A549 (cell line): ENCODE results near the gene SLC26A8. TPM values are rescaled to one million over a fixed set of nuclear protein-coding genes. Genes with fewer than 3 reads are reported as not detected.

Experiments used
- ATAC-seq, 2 experiments: fragments of 200-7000 bp in 1 of 2; fragments of >200 bp in 1 of 2; cut with Nextera tagmentation in 1 of 2; cut with Tn5 transposase in 1 of 2; 3 replicates each; pipeline versions ENCODE4 v1.8.0 to v1.9.1; 2018 to 2020; ENCODE audit warnings: mild to moderate bottlenecking in 1 of 2, moderate library complexity in 1 of 2
- CTCF ChIA-PET: fragments of 300-600 bp; sonication (Branson Sonifier 250); formaldehyde crosslinking; extraction: SDS; loops from one replicate; lab custom pipeline; 2021; ENCODE audit warnings: antibody characterized with exemption, inconsistent platforms; lab: Yijun Ruan, JAX
- POLR2A ChIA-PET: fragments of 350-600 bp; formaldehyde crosslinking; extraction: SDS; loops from one replicate; lab custom pipeline; 2021; ENCODE audit warnings: antibody characterized with exemption, inconsistent platforms; lab: Yijun Ruan, JAX
- DNase-seq, 2 experiments: peaks; one replicate each; pipeline versions ENCODE4 v3.0.0 to v3.0.0-alpha.2; 2011 to 2016; ENCODE audit warnings: low read depth in 1 of 2, low spot score in 1 of 2
- FAIRE-seq: peaks from 2 replicates; lab custom pipeline; 2011; peaks lifted over from hg19 to GRCh38; lab: Jason Lieb, UNC
- H3K27ac ChIP-seq, 2 experiments: fragments of >200 bp; sonication (Bioruptor Twin); formaldehyde crosslinking; 3 replicates each; pipeline ENCODE4 v1.5.1; 2016 to 2017
- H3K4me1 ChIP-seq: fragments of >200 bp; sonication (Bioruptor Twin); formaldehyde crosslinking; 3 replicates; pipeline ENCODE4 v1.6.1; 2016
- H3K4me2 ChIP-seq: fragments of >200 bp; sonication (Bioruptor Twin); formaldehyde crosslinking; 3 replicates; pipeline ENCODE4 v1.6.1; 2016
- H3K4me3 ChIP-seq: fragments of >200 bp; sonication (Bioruptor Twin); formaldehyde crosslinking; 3 replicates; pipeline ENCODE4 v1.5.1; 2016
- H3K9me3 ChIP-seq: fragments of >200 bp; sonication (Bioruptor Twin); formaldehyde crosslinking; 3 replicates; pipeline ENCODE4 v1.6.1; 2016
- BHLHE40 ChIP-seq: IDR thresholded peaks from 2 replicates; pipeline ENCODE4 v1.6.1; 2012; ENCODE audit warnings: low read depth, low read length, inconsistent platforms
- CBX8 ChIP-seq: fragments of 200-600 bp; sonication (generic); IDR thresholded peaks from 2 replicates; pipeline ENCODE4 v1.6.1; 2016
- CHD2 ChIP-seq: fragments of 150-350 bp; IDR thresholded peaks from 2 replicates; pipeline ENCODE4 v1.6.1; 2014; ENCODE audit warnings: low read length; ENCODE audit not compliant: partially characterized antibody
- CHD4 ChIP-seq: fragments of 200-600 bp; sonication (generic); IDR thresholded peaks from 2 replicates; pipeline ENCODE4 v1.6.1; 2016; ENCODE audit warnings: antibody characterized with exemption, mild to moderate bottlenecking, borderline replicate concordance
- HDAC2 ChIP-seq: fragments of 200-600 bp; sonication (generic); IDR thresholded peaks from 2 replicates; pipeline ENCODE4 v1.6.1; 2016
- HOXA7 ChIP-seq: fragments of 250-450 bp; sonication (Bioruptor Pico); IDR thresholded peaks from 2 replicates; pipeline ENCODE4 v1.5.0; 2020; ENCODE audit warnings: mild to moderate bottlenecking, moderate library complexity
- HOXB5 ChIP-seq: fragments of 250-450 bp; sonication (Bioruptor Pico); IDR thresholded peaks from 2 replicates; pipeline ENCODE4 v1.5.0; 2020; ENCODE audit warnings: mild to moderate bottlenecking, moderate library complexity
- KDM1A ChIP-seq: fragments of 200-600 bp; sonication (generic); IDR thresholded peaks from 2 replicates; pipeline ENCODE4 v1.6.1; 2016; ENCODE audit warnings: low read depth, mild to moderate bottlenecking
- KDM5A ChIP-seq: fragments of 200-600 bp; sonication (generic); IDR thresholded peaks from 2 replicates; pipeline ENCODE4 v1.6.1; 2016; ENCODE audit warnings: antibody characterized with exemption, mild to moderate bottlenecking
- MAFK ChIP-seq: fragments of 450-650 bp; IDR thresholded peaks from 2 replicates; pipeline ENCODE4 v1.6.1; 2014; ENCODE audit not compliant: partially characterized antibody
- MAZ ChIP-seq: fragments of 150-350 bp; IDR thresholded peaks from 2 replicates; pipeline ENCODE4 v1.6.1; 2014; ENCODE audit warnings: antibody characterized with exemption, low read depth, low read length, borderline replicate concordance
- MYC ChIP-seq: IDR thresholded peaks from 2 replicates; pipeline ENCODE4 v1.6.1; 2012; ENCODE audit warnings: mild to moderate bottlenecking, inconsistent platforms, low read length, improper control_type of control experiment, borderline replicate concordance
- NPAS2 ChIP-seq: fragments of 250-450 bp; sonication (Bioruptor Pico); IDR thresholded peaks from 2 replicates; pipeline ENCODE4 v1.8.0; 2022; ENCODE audit warnings: mild to moderate bottlenecking, moderate library complexity, borderline replicate concordance
- NR3C1 ChIP-seq: fragments of >200 bp; sonication (Bioruptor Twin); formaldehyde crosslinking; IDR thresholded peaks from 3 replicates; pipeline ENCODE4 v1.6.1; 2017
- PHF8 ChIP-seq: fragments of 200-600 bp; sonication (generic); IDR thresholded peaks from 2 replicates; pipeline ENCODE4 v1.6.1; 2016; ENCODE audit warnings: low read depth, mild to moderate bottlenecking, antibody characterized with exemption, moderate library complexity, borderline replicate concordance
- RARB ChIP-seq: fragments of 250-450 bp; sonication (Bioruptor Pico); IDR thresholded peaks from 2 replicates; pipeline ENCODE4 v1.8.0; 2021; ENCODE audit warnings: mild to moderate bottlenecking, moderate library complexity
- RCOR1 ChIP-seq: fragments of 150-350 bp; IDR thresholded peaks from 2 replicates; pipeline ENCODE4 v1.6.1; 2014; ENCODE audit warnings: antibody characterized with exemption, low read length, low read depth
- RFX5 ChIP-seq: fragments of 450-650 bp; IDR thresholded peaks from 2 replicates; pipeline ENCODE4 v1.7.1; 2014; ENCODE audit warnings: antibody characterized with exemption, mild to moderate bottlenecking, moderate library complexity
- RNF2 ChIP-seq: fragments of 200-600 bp; sonication (generic); IDR thresholded peaks from 2 replicates; pipeline ENCODE4 v1.6.1; 2016; ENCODE audit warnings: low read depth, mild to moderate bottlenecking, antibody characterized with exemption, moderate library complexity, borderline replicate concordance
- ZNF302 ChIP-seq: fragments of 250-450 bp; sonication (Bioruptor Pico); IDR thresholded peaks from 2 replicates; pipeline ENCODE4 v1.9.0; 2021; ENCODE audit warnings: inconsistent platforms, mild to moderate bottlenecking, moderate library complexity
- ZSCAN20 ChIP-seq: fragments of 250-450 bp; sonication (Bioruptor Pico); IDR thresholded peaks from 2 replicates; pipeline ENCODE4 v1.8.0; 2022; ENCODE audit warnings: mild to moderate bottlenecking, moderate library complexity
- WGBS: methylation state at CpG from one replicate; pipeline ENCODE4 v1.1.6; 2017; ENCODE audit errors: missing lambda C conversion rate; 5-methylcytosine and 5-hydroxymethylcytosine counted together
- polyA plus RNA-seq, 4 experiments: library from polyadenylated mRNA; depleted of rRNA in 3 of 4; stranded (reverse); fragments of >200 nt; fragmentation: RNase III in 1 of 4; extraction: RNeasy Plus Mini Kit Qiagen cat#74134 plus additional on column Dnase treatment in 1 of 4; gene quantifications; 2 replicates in 3 of 4; 3 replicates in 1 of 4; pipeline ENCODE4 v1.2.3, GENCODE V29; 2011 to 2017
- TF ChIP-seq, protein P1 (sequence below): fragments of 200-600 bp; sonication (generic); IDR thresholded peaks from 2 replicates; pipeline ENCODE4 v1.6.1; 2016; ENCODE audit warnings: antibody characterized with exemption, mild to moderate bottlenecking, moderate library complexity
- TF ChIP-seq, protein P2 (sequence below): fragments of >200 bp; sonication (Bioruptor Twin); formaldehyde crosslinking; IDR thresholded peaks from 3 replicates; pipeline ENCODE4 v1.5.1; 2016
- TF ChIP-seq, protein P3 (sequence below): fragments of >200 bp; sonication (Bioruptor Twin); formaldehyde crosslinking; IDR thresholded peaks from 2 replicates; pipeline ENCODE4 v1.6.1; 2016
- TF ChIP-seq, protein P4 (sequence below): IDR thresholded peaks from 2 replicates; pipeline ENCODE4 v1.6.1; 2012; ENCODE audit warnings: low read depth, borderline replicate concordance
- TF ChIP-seq, protein P5 (sequence below): fragments of 150-350 bp; IDR thresholded peaks from 2 replicates; pipeline ENCODE4 v1.6.1; 2014; ENCODE audit warnings: low read depth, mild to moderate bottlenecking, low read length
- TF ChIP-seq, protein P6 (sequence below): fragments of 250-450 bp; sonication (Bioruptor Pico); IDR thresholded peaks from 2 replicates; pipeline ENCODE4 v1.5.0; 2020; ENCODE audit warnings: low read depth, mild to moderate bottlenecking, moderate library complexity

SLC26A8 gene
- polyA plus RNA-seq, 2 of the 4 experiments (the other 2 are of a cell fraction), result not detected

DNA sequence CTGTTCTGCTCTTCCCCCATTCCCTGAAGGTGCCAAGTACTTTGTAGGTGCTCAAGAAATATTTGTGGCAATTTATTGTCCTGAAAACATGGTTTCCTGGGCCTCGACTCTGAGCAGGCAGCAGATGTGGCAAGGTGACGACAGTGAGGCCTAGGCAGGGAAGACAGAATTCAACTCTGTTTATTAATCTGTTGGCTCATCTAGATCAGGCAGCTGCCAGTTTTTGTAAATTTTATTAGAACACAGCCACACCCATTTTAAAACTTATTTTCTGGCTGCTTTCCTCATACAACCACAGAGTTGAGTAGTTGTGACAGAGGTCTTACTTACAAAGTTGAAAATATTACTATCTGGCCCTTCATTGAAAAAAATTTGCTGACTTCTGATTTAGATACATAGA lies 27.7 kb upstream of the SLC26A8 start (continued):
- TF ChIP-seq, protein P1, sequence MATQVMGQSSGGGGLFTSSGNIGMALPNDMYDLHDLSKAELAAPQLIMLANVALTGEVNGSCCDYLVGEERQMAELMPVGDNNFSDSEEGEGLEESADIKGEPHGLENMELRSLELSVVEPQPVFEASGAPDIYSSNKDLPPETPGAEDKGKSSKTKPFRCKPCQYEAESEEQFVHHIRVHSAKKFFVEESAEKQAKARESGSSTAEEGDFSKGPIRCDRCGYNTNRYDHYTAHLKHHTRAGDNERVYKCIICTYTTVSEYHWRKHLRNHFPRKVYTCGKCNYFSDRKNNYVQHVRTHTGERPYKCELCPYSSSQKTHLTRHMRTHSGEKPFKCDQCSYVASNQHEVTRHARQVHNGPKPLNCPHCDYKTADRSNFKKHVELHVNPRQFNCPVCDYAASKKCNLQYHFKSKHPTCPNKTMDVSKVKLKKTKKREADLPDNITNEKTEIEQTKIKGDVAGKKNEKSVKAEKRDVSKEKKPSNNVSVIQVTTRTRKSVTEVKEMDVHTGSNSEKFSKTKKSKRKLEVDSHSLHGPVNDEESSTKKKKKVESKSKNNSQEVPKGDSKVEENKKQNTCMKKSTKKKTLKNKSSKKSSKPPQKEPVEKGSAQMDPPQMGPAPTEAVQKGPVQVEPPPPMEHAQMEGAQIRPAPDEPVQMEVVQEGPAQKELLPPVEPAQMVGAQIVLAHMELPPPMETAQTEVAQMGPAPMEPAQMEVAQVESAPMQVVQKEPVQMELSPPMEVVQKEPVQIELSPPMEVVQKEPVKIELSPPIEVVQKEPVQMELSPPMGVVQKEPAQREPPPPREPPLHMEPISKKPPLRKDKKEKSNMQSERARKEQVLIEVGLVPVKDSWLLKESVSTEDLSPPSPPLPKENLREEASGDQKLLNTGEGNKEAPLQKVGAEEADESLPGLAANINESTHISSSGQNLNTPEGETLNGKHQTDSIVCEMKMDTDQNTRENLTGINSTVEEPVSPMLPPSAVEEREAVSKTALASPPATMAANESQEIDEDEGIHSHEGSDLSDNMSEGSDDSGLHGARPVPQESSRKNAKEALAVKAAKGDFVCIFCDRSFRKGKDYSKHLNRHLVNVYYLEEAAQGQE, result no peak
- no peak for TF ChIP-seq NR3C1
- no peak for TF ChIP-seq RNF2
- TF ChIP-seq NPAS2 (CRISPR knock-in tag), result no peak
- TF ChIP-seq, all 56 proteins: peak for 0

DNA sequence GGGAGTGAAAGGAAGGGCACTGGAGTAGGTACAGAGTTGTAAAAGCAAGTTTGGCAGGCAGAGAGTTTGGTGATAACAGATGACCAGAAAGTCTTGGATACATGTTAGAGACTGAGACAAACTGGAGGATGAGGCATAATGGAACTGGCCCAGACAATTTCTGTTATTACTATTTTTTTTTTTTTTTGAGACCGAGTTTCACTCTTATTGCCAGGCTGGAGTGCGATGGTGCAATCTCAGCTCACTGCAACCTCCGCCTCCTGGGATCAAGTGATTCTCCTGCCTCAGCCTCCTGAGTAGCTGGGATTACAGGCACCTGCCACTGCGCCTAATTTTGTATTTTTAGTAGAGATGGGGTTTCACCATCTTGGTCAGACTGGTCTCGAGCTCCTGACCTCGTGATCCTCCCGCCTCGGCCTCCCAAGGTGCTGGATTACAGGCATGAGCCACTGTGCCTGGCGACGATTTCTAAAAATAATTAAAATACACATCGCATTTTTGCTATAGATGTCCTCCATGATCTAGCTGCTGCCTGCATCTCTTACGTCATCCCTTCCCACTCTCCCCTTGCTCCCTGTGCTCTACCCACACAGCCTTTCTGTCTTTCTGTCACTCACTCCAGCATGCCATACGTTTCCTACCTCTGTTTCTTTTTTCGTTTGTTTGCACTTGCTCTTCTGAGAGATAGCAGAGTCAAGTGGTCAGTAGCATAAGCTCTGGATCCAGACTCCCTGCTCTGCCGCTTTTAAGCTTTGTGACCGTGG lies 26.7 kb upstream of the SLC26A8 start:
- H3K4me2 ChIP-seq, result no peak overlapping the region
- TF ChIP-seq RFX5 (no peak), NPAS2 (CRISPR knock-in tag) (no peak), KDM5A (no peak), CHD4 (no peak), RARB (CRISPR knock-in tag) (no peak), ZSCAN20 (CRISPR knock-in tag) (no peak), CBX8 (no peak), MAZ (no peak), HDAC2 (no peak), ZNF302 (CRISPR knock-in tag) (no peak), CHD2 (no peak), KDM1A (no peak), RCOR1 (no peak), MYC (no peak)
- TF ChIP-seq, protein P2, sequence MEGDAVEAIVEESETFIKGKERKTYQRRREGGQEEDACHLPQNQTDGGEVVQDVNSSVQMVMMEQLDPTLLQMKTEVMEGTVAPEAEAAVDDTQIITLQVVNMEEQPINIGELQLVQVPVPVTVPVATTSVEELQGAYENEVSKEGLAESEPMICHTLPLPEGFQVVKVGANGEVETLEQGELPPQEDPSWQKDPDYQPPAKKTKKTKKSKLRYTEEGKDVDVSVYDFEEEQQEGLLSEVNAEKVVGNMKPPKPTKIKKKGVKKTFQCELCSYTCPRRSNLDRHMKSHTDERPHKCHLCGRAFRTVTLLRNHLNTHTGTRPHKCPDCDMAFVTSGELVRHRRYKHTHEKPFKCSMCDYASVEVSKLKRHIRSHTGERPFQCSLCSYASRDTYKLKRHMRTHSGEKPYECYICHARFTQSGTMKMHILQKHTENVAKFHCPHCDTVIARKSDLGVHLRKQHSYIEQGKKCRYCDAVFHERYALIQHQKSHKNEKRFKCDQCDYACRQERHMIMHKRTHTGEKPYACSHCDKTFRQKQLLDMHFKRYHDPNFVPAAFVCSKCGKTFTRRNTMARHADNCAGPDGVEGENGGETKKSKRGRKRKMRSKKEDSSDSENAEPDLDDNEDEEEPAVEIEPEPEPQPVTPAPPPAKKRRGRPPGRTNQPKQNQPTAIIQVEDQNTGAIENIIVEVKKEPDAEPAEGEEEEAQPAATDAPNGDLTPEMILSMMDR, result no peak
- TF ChIP-seq, protein P3, sequence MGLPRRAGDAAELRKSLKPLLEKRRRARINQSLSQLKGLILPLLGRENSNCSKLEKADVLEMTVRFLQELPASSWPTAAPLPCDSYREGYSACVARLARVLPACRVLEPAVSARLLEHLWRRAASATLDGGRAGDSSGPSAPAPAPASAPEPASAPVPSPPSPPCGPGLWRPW, result no peak
- no peaks in the 10 kb centered on the region for H3K4me1 ChIP-seq
- CTCF ChIA-PET, result interaction anchor here (0.9 kb wide), 1 partner anchor 24 kb away, joined by 3 read pairs; the partner anchor contains the start of gene MAPK14
- POLR2A ChIA-PET, result no interaction called here
- 91% methylated on average over 16 of the region's 16 CpGs for WGBS
- DNase-seq (no peak), ATAC-seq (no peak), FAIRE-seq (no peak)
- H3K27ac ChIP-seq, result no peak overlapping the region
- no peaks in the 10 kb centered on the region for H3K9me3 ChIP-seq
- no peak overlapping the region for H3K4me3 ChIP-seq

DNA sequence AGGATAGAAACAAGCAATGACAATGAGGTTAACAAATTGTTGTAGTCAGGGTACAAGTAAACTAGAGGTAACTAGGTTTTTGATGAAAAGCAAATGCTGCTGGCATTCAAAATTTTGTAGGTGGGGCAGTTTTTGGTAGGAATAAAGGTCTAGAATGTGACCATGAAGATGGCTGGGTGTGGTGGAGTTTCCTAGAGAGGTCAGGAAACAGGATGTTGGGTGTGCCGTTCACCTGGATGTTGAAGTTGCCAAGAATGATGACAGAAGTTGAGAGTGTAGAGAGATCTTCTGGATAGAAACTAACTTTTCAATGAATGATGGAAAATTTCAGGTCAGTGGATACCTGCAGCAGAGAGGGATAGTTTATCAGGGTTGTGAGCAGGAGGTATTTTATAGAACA lies 25.9 kb upstream of the SLC26A8 start:
- Histone ChIP-seq H3K9me3 (no peaks in the 10 kb centered on the region), H3K4me3 (no peak overlapping the region), H3K4me2 (no peak overlapping the region), H3K27ac (no peak overlapping the region), H3K4me1 (no peaks in the 10 kb centered on the region)
- ATAC-seq, result no peak
- WGBS, result 77% methylated on average over 1 of the region's 1 CpG
- DNase-seq, result no peak
- FAIRE-seq, result no peak
- ChIA-PET POLR2A (no interaction called here), CTCF (interaction anchor here (2.3 kb wide), 1 partner anchor 23 kb away, joined by 6 read pairs; the partner anchor contains the start of gene MAPK14)
- TF ChIP-seq KDM5A (no peak), NR3C1 (no peak), BHLHE40 (no peak), MAFK (no peak), HOXA7 (CRISPR knock-in tag) (no peak), PHF8 (no peak), HOXB5 (CRISPR knock-in tag) (no peak), RCOR1 (no peak)
- TF ChIP-seq, protein P4, sequence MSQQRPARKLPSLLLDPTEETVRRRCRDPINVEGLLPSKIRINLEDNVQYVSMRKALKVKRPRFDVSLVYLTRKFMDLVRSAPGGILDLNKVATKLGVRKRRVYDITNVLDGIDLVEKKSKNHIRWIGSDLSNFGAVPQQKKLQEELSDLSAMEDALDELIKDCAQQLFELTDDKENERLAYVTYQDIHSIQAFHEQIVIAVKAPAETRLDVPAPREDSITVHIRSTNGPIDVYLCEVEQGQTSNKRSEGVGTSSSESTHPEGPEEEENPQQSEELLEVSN, result no peak
- TF ChIP-seq, protein P5, sequence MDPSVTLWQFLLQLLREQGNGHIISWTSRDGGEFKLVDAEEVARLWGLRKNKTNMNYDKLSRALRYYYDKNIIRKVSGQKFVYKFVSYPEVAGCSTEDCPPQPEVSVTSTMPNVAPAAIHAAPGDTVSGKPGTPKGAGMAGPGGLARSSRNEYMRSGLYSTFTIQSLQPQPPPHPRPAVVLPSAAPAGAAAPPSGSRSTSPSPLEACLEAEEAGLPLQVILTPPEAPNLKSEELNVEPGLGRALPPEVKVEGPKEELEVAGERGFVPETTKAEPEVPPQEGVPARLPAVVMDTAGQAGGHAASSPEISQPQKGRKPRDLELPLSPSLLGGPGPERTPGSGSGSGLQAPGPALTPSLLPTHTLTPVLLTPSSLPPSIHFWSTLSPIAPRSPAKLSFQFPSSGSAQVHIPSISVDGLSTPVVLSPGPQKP, result no peak
- TF ChIP-seq, protein P6, sequence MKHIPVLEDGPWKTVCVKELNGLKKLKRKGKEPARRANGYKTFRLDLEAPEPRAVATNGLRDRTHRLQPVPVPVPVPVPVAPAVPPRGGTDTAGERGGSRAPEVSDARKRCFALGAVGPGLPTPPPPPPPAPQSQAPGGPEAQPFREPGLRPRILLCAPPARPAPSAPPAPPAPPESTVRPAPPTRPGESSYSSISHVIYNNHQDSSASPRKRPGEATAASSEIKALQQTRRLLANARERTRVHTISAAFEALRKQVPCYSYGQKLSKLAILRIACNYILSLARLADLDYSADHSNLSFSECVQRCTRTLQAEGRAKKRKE (CRISPR knock-in tag), result no peak
